Keratinocyte (primary cell): Measurements from ENCODE around the gene CRACR2B. TPM values are rescaled to one million over a fixed set of nuclear protein-coding genes. Genes with fewer than 3 reads are reported as not detected.

Source experiments
- DNase-seq: peaks from one replicate; pipeline ENCODE4 v3.0.0-alpha.2; 2011; ENCODE audit warnings: low read depth, missing footprints, low spot score
- FAIRE-seq: peaks from 2 replicates; lab custom pipeline; 2011; peaks lifted over from hg19 to GRCh38; lab: Jason Lieb, UNC
- H2AFZ ChIP-seq: 2 replicates; pipeline ENCODE4 v1.6.0; 2012; ENCODE audit warnings: low read length, control low read depth, inconsistent platforms; ENCODE audit not compliant: control insufficient read depth
- H3K27ac ChIP-seq: 2 replicates; pipeline ENCODE4 v1.5.1; 2011; ENCODE audit warnings: low read length; ENCODE audit not compliant: control insufficient read depth, insufficient read depth
- H3K27me3 ChIP-seq: 3 replicates; pipeline ENCODE4 v1.6.0; 2011; ENCODE audit warnings: low read length; ENCODE audit not compliant: control insufficient read depth, insufficient read depth; ENCODE audit errors: extremely low read depth
- H3K36me3 ChIP-seq, 2 experiments: 2 replicates in 1 of 2; 3 replicates in 1 of 2; pipeline ENCODE4 v1.5.1; 2011; ENCODE audit warnings: low read length in 2 of 2, mild to moderate bottlenecking in 1 of 2; ENCODE audit not compliant: control insufficient read depth in 2 of 2, insufficient read depth in 2 of 2; ENCODE audit errors: extremely low read depth in 1 of 2
- H3K4me1 ChIP-seq: 3 replicates; pipeline ENCODE4 v1.5.1; 2011; ENCODE audit warnings: low read length; ENCODE audit not compliant: control insufficient read depth, insufficient read depth; ENCODE audit errors: extremely low read depth
- H3K4me2 ChIP-seq: 3 replicates; pipeline ENCODE4 v1.6.0; 2011; ENCODE audit warnings: low read depth, low read length; ENCODE audit not compliant: control insufficient read depth, insufficient read depth; ENCODE audit errors: extremely low read depth
- H3K4me3 ChIP-seq, 3 experiments: fragments of 200-600 bp in 1 of 3; sonication (generic) in 1 of 3; 2 replicates in 2 of 3; 3 replicates in 1 of 3; pipeline ENCODE4 v1.5.1; 2011 to 2016; ENCODE audit warnings: low read length in 3 of 3, mild to moderate bottlenecking in 3 of 3, control low read depth in 2 of 3, inconsistent platforms in 1 of 3, low read depth in 1 of 3, mixed read lengths in 1 of 3, mixed run types in 1 of 3, moderate library complexity in 1 of 3; ENCODE audit not compliant: control insufficient read depth in 2 of 3, insufficient read depth in 2 of 3; ENCODE audit errors: extremely low read depth in 1 of 3
- H3K79me2 ChIP-seq: 2 replicates; pipeline ENCODE4 v1.6.0; 2012; ENCODE audit warnings: low read length; ENCODE audit not compliant: control insufficient read depth, insufficient read depth
- H3K9ac ChIP-seq: 3 replicates; pipeline ENCODE4 v1.6.0; 2011; ENCODE audit warnings: low read length; ENCODE audit not compliant: control insufficient read depth, insufficient read depth; ENCODE audit errors: extremely low read depth
- H3K9me1 ChIP-seq: 3 replicates; pipeline ENCODE4 v1.6.0; 2011; ENCODE audit warnings: low read length; ENCODE audit not compliant: control insufficient read depth, insufficient read depth; ENCODE audit errors: extremely low read depth
- H3K9me3 ChIP-seq: 2 replicates; pipeline ENCODE4 v1.5.1; 2012; ENCODE audit warnings: low read depth, low read length; ENCODE audit not compliant: control insufficient read depth
- H4K20me1 ChIP-seq: 3 replicates; pipeline ENCODE4 v1.6.0; 2011; ENCODE audit warnings: low read length; ENCODE audit not compliant: control insufficient read depth, insufficient read depth; ENCODE audit errors: extremely low read depth
- CTCF ChIP-seq, 3 experiments: IDR thresholded peaks in 1 of 3; conservative IDR thresholded peaks in 1 of 3; optimal IDR thresholded peaks in 1 of 3; 2 replicates in 2 of 3; 3 replicates in 1 of 3; pipeline versions ENCODE3 to v1.5.1; 2011; ENCODE audit warnings: low read length in 3 of 3, mild to moderate bottlenecking in 3 of 3, moderate library complexity in 2 of 3, control low read depth in 1 of 3, inconsistent platforms in 1 of 3; ENCODE audit not compliant: insufficient read depth in 2 of 3; ENCODE audit errors: extremely low read depth in 1 of 3
- EZH2 ChIP-seq: IDR thresholded peaks from one replicate; pipeline ENCODE4 v1.6.1; 2012; ENCODE audit warnings: inconsistent platforms, mild to moderate bottlenecking, low read length, moderate library complexity
- dilution Hi-C: fragments of 300-500 bp; cut with MboI; formaldehyde crosslinking; loops from one replicate; pipeline ENCODE4 v1.7.0; 2020; ENCODE audit warnings: low sequenced_read_pairs; ENCODE audit not compliant: extremely low pct_ligation_motif_present
- polyA plus RNA-seq, 5 experiments: library from polyadenylated mRNA; depleted of rRNA in 3 of 5; stranded (reverse) in 3 of 5; stranded (forward) in 1 of 5; unstranded in 1 of 5; fragments of >200 nt; gene quantifications; 1 replicate in 1 of 5; 2 replicates in 3 of 5; 3 replicates in 1 of 5; pipeline versions ENCODE4 v1.2.1 to v1.2.3, GENCODE V29; 2011 to 2012; ENCODE audit warnings: missing spikeins in 2 of 5, low read depth in 1 of 5, low replicate concordance in 1 of 5

The CRACR2B gene
- polyA plus RNA-seq, 1 donor (not counting 4 experiments of a cell fraction or from before 2014, with no cell fraction given), result 0.17 TPM

GRCh38 chr11:788953-789940 is 38.5 kb upstream of the CRACR2B start:
- TF ChIP-seq CTCF (optimal IDR thresholded peaks at IDR 0.05 in 1 of 3, IDR thresholded peaks at IDR 0.05 in 1 of 3, conservative IDR thresholded peaks at IDR 0.05 in 1 of 3; ENCODE audit: extremely low read depth in 1 of 3, insufficient read depth in 2 of 3, low read length in 3 of 3), result no peak
- no peak for TF ChIP-seq EZH2
- dilution Hi-C loops, result no loop called here

GRCh38 chr11:789943-790342 is 37.8 kb upstream of the CRACR2B start, which contains the start of gene CEND1:
Gene CEND1, minus strand, starts transcription at chr11:790090. Its CDS starts 1,514 bp downstream, at chr11:788576.
- dilution Hi-C loops, result no loop called here
- FAIRE-seq, result no peak
- peaks cover 8 to 11% of the 10 kb centered on the region in 2 experiments for H3K36me3 ChIP-seq
- no peak for DNase-seq
- no peaks in the 10 kb centered on the region for H3K9me1 ChIP-seq
- no peak within 1 kb of the TSS for H3K4me3 ChIP-seq
- no peak within 1 kb of the TSS for H3K4me2 ChIP-seq
- H3K79me2 ChIP-seq, result no peaks in the 10 kb centered on the region
- H4K20me1 ChIP-seq, result no peaks in the 10 kb centered on the region
- TF ChIP-seq EZH2 (no peak), CTCF (optimal IDR thresholded peaks at IDR 0.05 in 1 of 3, IDR thresholded peaks at IDR 0.05 in 1 of 3, conservative IDR thresholded peaks at IDR 0.05 in 1 of 3; ENCODE audit: extremely low read depth in 1 of 3, insufficient read depth in 2 of 3, low read length in 3 of 3) (no peak)
- H3K9ac ChIP-seq, result no peak within 1 kb of the TSS
- no peaks in the 10 kb centered on the region for H3K9me3 ChIP-seq
- peaks cover under 1% of the 10 kb centered on the region for H3K4me1 ChIP-seq
- no peak within 1 kb of the TSS for H2AFZ ChIP-seq
- peaks cover 8% of the 10 kb centered on the region for H3K27me3 ChIP-seq
- H3K27ac ChIP-seq, result no peak within 1 kb of the TSS

More at GRCh38 chr11:788953-789940, 38.5 kb upstream of the CRACR2B start:
- no peak for FAIRE-seq
- Histone ChIP-seq H3K79me2 (no peaks in the 10 kb centered on the region), H2AFZ (no peak overlapping the region), H3K27me3 (peaks cover 8% of the 10 kb centered on the region), H3K4me1 (no peaks in the 10 kb centered on the region), H3K4me3 (no peak overlapping the region), H3K4me2 (no peak overlapping the region), H4K20me1 (no peaks in the 10 kb centered on the region), H3K27ac (no peak overlapping the region), H3K9ac (no peak overlapping the region), H3K9me1 (no peaks in the 10 kb centered on the region), H3K9me3 (no peaks in the 10 kb centered on the region), H3K36me3 (peaks cover 7 to 8% of the 10 kb centered on the region in 2 experiments)
- DNase-seq, result no peak
